Hepatocyte (in vitro differentiated cells): ENCODE data around the gene ING5.

ENCODE experiments used
- CTCF ChIP-seq: fragments of 200-600 bp; sonication (generic); IDR thresholded peaks from 2 replicates; pipeline ENCODE4 v1.5.1; 2016; ENCODE audit warnings: antibody characterized with exemption, mild to moderate bottlenecking; ENCODE audit not compliant: poor library complexity
- EZH2 ChIP-seq: fragments of 200-600 bp; sonication (generic); IDR thresholded peaks from 2 replicates; pipeline ENCODE4 v1.6.1; 2016; ENCODE audit warnings: antibody characterized with exemption, mild to moderate bottlenecking, borderline replicate concordance
- EZH2phosphoT487 ChIP-seq: fragments of 200-600 bp; sonication (generic); IDR thresholded peaks from one replicate; pipeline ENCODE4 v1.6.1; 2018; ENCODE audit warnings: antibody characterized with exemption, mild to moderate bottlenecking, low read depth, moderate library complexity; ENCODE audit not compliant: unreplicated experiment, severe bottlenecking

- TF ChIP-seq CTCF = no peak
- no peak for TF ChIP-seq EZH2
- TF ChIP-seq EZH2phosphoT487 = no peak
These were observed 18.3 kb downstream of the ING5 start for GRCh38 chr2:241720099-241720498.
